ENCODE measurements around the gene HMOX1. TPM values are rescaled to one million over a fixed set of nuclear protein-coding genes. Genes with fewer than 3 reads are reported as not detected.
A peak's percentile ranks its signal among the peaks of the same experiment; 100 is the strongest.

The HMOX1 gene
- total and polyA plus RNA-seq, 11 donors: 2.4 to 126 (median 4.8) TPM

DNA sequence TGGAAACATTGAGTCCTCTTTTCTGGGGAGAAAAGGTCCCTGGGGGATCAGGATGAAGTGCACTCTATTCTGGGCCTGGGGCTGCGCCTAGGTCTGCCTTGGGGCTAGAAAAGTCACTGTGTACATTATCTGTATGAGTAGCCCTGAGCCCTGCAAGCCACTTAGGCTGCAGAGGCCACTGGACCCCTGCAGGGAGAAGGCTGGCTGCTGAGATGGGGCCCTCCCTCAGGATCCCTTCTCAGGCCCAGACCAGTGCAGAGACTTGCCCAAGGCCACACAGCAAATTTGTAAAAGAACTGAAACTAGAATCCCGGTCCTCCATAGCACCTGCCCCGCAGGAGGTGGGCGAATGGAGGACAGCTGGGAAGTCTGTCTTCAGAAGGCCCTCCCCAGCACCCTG is 26.8 kb upstream of the HMOX1 start:
- DNase-seq (no peak), ATAC-seq (no peak)
- Histone ChIP-seq H3K36me3 (no peaks in the 10 kb centered on the region), H3K4me1 (peaks cover 0 to 62% (median 11%) of the 10 kb centered on the region in 12 donors), H3K27me3 (no peaks in the 10 kb centered on the region), H3K9me3 (no peaks in the 10 kb centered on the region), H3K27ac (peak overlapping the region in 1 of 12 donors; percentile 93), H3K4me3 (no peak overlapping the region)
- TF ChIP-seq POLR2A (IDR thresholded peaks at IDR 0.05): no peak
- intact Hi-C loops (cut with DNase I): loop anchor here in 7 of 10 donors (5.0 to 10.0 kb wide), 11 partner anchors 43 to 771 kb away; no protein-coding TSS in a partner anchor
- WGBS, 4 donors: 84 to 91% (median 88%) methylated on average over 4 of the region's 4 CpGs

- intact Hi-C loops (cut with DNase I): loop anchor here in 3 of 10 donors (10.0 kb wide), 3 partner anchors 267 to 767 kb away; no protein-coding TSS in a partner anchor
- DNase-seq (no peak), ATAC-seq (no peak)
- peaks cover 0 to 4% (median 0%) of the 10 kb centered on the region in 9 donors for H3K27me3 ChIP-seq
- no peak overlapping the region for H3K4me3 ChIP-seq
- 66 to 77% (median 73%) methylated on average over 6 of the region's 6 CpGs for WGBS, 4 donors
- H3K4me1 ChIP-seq: peaks cover 0 to 32% (median 0%) of the 10 kb centered on the region in 12 donors
- H3K27ac ChIP-seq: no peak overlapping the region
- no peak for TF ChIP-seq POLR2A (IDR thresholded peaks at IDR 0.05)
- TF ChIP-seq, protein P1, sequence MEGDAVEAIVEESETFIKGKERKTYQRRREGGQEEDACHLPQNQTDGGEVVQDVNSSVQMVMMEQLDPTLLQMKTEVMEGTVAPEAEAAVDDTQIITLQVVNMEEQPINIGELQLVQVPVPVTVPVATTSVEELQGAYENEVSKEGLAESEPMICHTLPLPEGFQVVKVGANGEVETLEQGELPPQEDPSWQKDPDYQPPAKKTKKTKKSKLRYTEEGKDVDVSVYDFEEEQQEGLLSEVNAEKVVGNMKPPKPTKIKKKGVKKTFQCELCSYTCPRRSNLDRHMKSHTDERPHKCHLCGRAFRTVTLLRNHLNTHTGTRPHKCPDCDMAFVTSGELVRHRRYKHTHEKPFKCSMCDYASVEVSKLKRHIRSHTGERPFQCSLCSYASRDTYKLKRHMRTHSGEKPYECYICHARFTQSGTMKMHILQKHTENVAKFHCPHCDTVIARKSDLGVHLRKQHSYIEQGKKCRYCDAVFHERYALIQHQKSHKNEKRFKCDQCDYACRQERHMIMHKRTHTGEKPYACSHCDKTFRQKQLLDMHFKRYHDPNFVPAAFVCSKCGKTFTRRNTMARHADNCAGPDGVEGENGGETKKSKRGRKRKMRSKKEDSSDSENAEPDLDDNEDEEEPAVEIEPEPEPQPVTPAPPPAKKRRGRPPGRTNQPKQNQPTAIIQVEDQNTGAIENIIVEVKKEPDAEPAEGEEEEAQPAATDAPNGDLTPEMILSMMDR (IDR thresholded peaks at IDR 0.05): no peak
- no peaks in the 10 kb centered on the region for H3K9me3 ChIP-seq
- no peaks in the 10 kb centered on the region for H3K36me3 ChIP-seq
Observed at GRCh38 chr22:35357883-35358621, 22.8 kb upstream of the HMOX1 start.

GRCh38 chr22:35359380-35360065 is 21.4 kb upstream of the HMOX1 start:
- Histone ChIP-seq H3K27me3 (peaks cover 0 to 4% (median 0%) of the 10 kb centered on the region in 9 donors), H3K27ac (no peak overlapping the region), H3K4me1 (peaks cover 0 to 35% (median 0%) of the 10 kb centered on the region in 12 donors), H3K9me3 (no peaks in the 10 kb centered on the region), H3K4me3 (no peak overlapping the region), H3K36me3 (no peaks in the 10 kb centered on the region)
- intact Hi-C loops (cut with DNase I): loop anchor here in 3 of 10 donors (10.0 kb wide), 3 partner anchors 265 to 765 kb away; no protein-coding TSS in a partner anchor
- 81 to 91% (median 88%) methylated on average over 9 of the region's 9 CpGs for WGBS, 4 donors
- TF ChIP-seq, protein P1 (IDR thresholded peaks at IDR 0.05): no peak
- no peak for TF ChIP-seq POLR2A (IDR thresholded peaks at IDR 0.05)
- ATAC-seq (no peak), DNase-seq (no peak)

GRCh38 chr22:35361001-35361558 is 19.8 kb upstream of the HMOX1 start:
- no peaks in the 10 kb centered on the region for H3K9me3 ChIP-seq
- H3K36me3 ChIP-seq: no peaks in the 10 kb centered on the region
- TF ChIP-seq, protein P1 (IDR thresholded peaks at IDR 0.05): no peak
- no peak for TF ChIP-seq POLR2A (IDR thresholded peaks at IDR 0.05)
- 49 to 85% (median 79%) methylated on average over 6 of the region's 6 CpGs for WGBS, 4 donors
- intact Hi-C loops (cut with DNase I): no loop called here
- no peak for DNase-seq
- peaks cover 0 to 34% (median 0%) of the 10 kb centered on the region in 12 donors for H3K4me1 ChIP-seq
- H3K27ac ChIP-seq: no peak overlapping the region
- peaks cover 0 to 4% (median 0%) of the 10 kb centered on the region in 9 donors for H3K27me3 ChIP-seq
- ATAC-seq: no peak
- H3K4me3 ChIP-seq: no peak overlapping the region

All from heart left ventricle (tissue), 16 donors.